HG03175 (cell line): ENCODE results near the gene PIK3AP1.

ENCODE experiments used
- ATAC-seq: cut with Tn5 transposase; IDR thresholded peaks from one replicate; pipeline ENCODE4 v1.9.1; 2021; ENCODE audit warnings: mild to moderate bottlenecking, moderate library complexity; ENCODE audit not compliant: unreplicated experiment

Gene PIK3AP1

DNA sequence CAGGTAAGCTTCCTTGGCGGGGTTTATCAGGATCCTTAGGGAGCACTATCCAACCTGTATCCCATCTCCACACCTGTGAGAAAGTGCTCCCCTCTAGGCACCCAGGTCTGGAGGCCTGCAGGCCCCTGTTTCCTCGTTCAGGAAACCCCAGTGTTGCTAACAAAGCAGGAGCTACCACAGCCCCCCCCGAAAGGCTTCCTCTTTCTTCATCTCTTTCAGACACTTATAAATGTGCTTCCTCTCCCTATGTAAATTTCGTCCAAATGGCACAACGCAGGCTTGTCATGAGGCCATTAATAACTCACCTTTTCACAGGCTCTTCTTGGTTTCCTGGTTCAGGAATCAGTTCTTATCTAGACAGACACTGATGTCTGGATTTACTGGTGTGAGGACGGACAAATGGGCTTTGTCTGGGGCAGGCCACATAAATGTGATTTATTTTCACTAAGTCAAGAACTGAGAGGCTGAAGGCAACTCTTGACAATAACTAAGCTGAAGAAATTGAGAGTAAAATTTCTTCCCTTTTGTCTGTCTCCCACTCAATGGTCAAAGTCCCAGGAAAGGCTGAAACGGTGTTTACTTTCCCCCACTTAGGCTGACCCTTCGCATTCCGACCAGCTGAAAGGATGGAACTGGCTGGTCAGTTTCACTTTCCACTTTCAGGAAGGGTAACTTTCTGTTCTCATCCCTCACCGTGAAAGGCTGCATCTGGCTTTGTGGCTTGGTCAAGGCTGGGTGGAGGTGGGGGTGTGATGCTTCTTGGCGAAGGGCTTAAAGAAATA, 46.8 kb downstream of the PIK3AP1 start:
- ATAC-seq: peak; percentile 66

DNA sequence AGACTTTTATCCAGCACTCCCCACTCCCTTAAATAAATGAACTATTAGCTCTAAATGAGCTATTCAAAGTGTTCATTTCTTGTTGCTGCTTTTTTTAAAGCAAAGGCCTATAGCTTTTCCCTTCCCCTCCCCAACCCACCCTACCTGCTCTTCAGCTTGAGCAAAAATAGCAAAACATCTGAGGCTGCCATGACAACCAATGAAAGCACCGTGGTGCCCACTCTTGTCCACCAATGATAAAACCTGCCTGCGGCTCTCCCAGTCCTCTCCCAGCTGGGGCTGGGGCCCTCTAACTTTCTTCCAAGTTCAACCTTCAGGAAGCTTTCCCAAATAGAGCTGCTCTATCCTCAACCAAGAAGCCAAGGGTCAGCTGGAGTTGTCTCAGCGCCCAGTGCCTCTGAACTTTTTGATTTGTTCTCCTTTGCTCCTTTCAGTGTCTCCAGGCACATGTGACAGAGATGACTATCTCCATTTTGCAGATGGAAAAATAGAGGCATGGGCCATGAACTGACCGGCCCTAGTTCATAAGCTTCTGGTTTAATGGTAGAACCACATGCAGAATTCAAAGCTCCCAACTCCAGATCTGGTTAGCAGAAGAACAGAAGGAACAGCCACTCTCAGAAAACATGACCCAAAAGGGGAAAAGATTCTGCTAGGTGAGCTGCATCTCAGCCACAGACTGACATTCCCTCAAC, 47.7 kb downstream of the PIK3AP1 start:
- ATAC-seq: no peak

DNA sequence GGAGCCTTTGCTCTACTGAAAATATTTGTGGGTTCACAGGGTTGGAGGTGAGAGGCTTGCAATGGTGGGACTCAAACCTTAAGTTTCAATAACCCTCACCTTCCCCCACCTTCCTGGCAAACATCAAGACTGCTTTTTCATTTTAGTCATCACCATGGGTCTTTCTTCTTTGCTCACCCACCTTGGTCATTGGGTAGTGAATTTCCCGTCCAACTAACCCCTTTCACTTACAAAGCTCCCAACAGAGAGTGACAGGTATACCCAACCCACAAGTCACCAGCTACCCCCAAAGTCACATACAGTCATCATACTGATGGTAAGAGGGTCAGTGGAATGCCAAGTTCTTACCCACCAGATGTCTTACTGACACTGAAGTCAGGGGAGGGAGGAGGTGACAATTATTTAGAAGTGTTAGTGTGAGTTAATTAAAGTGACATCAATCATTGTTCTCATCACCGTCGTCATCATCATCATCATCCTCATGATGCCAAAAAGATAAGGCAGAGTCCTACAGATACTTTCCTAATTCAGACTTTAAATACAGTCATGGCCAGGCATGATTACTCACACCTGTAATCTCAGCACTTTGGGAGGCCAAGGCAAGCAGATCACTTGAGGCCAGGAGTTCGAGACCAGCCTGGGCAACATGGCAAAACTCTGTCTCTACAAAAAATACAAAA, 49.0 kb downstream of the PIK3AP1 start:
- ATAC-seq: peak; percentile 6

DNA sequence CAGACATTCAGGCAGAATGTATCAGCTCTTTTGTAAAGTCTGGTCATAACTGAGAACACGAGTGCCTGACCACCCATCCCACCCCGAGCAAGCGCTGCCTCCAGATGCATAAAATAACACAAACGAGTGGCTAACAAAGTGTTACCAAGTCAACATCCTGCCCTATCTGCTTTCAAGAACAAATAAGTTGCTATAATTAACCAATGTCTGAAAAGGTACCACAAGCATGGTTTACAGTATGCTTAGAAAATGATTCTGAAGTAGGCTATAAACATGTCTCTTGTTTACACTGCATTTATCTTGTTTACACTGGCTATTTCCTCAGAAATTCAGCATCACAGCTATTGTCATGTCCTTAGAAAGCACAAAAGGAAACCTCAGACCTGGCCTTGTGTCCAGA, 49.5 kb downstream of the PIK3AP1 start:
- peak; percentile 37 for ATAC-seq

DNA sequence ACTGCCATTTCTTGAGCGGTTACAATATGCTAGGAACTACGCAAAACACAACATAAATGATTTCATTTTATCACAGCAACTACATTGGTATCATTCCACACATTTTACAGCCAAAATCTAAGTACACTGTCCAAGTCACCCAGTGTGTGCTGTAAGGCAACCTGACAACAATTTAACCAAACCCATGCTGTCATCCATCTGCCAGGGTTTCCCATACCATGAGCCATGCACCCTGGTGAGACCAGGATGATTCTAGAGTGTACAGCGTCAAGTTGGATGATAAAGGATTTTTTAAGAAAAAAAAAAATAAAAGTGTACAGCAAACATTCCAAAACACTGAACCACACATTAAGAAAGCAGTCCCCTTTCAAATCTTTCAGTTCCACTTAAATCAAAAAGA, 52.9 kb downstream of the PIK3AP1 start:
- ATAC-seq: no peak

DNA sequence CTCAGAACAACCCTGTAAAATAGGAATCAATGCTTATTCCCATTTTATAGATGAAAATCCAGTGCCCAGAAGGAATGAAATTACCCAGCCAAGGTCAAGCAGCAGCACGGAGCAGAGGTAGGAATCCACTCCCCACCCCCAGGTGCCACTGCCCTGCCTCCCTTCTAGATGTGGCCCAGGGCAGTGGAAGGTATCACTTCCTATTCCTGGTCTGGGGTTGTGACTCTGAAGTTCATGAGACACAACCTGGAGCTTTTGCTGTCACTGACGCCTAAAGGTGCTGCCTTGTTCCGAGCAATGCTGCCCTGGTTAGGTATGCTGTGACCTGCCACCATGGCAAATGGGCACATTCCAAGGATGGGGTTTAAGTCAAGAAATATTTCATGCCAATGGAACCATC, 53.6 kb downstream of the PIK3AP1 start:
- ATAC-seq: peak; percentile 59

DNA sequence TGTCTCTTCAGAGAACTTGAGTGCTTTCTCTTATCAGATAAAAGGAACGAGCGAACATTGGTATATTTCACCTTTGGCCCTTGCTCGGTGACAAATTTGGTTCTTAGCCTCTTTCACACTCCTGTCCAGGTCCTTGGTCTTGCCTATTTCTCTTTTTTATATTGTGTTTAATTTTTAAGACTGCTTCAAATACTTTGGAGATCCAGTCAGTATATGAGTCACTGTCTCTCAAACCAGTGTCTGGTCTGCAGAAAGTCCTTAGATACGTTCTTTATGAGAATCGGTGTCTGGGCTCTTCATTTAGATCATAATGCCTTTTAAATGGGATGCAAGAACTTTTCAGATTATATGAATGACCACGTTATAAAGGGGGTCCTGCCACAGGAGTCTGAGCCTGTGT, 55.0 kb downstream of the PIK3AP1 start:
- no peak for ATAC-seq

DNA sequence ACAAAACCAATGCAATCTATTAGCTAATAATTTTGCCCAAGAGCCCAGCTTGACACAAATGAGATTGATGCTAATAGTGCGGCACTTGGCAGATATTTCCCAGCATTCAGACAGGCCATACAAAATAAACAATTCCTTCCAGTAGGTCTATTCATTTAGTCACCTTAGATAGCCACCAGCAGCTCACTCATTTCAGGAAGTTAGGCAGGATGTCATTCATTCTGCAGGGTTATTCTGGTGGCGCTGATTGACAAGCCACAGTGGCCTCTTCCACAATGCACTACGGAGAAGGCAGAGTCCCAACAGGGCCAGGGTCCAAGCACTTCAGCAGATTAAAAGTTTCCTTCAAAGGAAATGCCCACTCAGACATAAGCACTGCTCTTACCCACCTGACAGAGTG, 55.8 kb downstream of the PIK3AP1 start:
- ATAC-seq: no peak

DNA sequence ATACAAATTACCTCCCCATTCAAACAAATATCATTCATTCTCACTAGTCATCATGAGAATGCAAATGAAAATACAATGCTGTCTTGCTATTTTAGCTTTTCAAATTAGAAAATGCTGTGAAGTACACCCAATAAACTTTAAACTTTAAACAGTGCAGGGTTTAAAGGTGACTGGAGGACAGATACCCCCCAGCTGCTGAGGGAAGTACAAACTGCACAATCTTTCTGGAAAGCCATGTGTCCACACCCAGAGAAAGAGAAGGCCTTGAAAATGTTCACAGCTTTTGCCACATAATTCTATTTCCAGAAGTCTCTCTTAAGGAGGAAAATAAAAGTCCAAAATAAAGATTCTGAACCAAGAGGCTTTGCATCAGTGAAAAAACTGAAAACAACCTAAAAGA, 56.5 kb downstream of the PIK3AP1 start:
- no peak for ATAC-seq

DNA sequence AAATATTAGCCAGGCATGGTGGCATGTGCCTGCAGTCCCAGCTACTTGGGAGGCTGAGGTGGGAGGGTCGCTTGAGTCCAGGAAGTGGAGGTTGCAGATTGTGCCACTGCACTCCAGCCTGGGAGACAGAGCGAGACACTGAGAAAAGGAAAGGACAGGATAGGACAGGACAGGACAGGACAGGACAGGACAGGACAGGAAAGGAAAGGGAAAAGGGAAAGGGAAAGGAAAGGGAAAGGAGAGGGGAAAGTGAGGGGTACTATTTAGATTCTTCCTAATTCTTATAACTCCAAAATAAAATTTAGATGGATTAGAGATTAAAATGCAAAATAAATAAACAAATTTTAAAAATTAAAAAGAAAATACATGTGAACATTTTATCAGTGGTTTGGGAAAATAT, 58.7 kb downstream of the PIK3AP1 start:
- ATAC-seq: no peak

DNA sequence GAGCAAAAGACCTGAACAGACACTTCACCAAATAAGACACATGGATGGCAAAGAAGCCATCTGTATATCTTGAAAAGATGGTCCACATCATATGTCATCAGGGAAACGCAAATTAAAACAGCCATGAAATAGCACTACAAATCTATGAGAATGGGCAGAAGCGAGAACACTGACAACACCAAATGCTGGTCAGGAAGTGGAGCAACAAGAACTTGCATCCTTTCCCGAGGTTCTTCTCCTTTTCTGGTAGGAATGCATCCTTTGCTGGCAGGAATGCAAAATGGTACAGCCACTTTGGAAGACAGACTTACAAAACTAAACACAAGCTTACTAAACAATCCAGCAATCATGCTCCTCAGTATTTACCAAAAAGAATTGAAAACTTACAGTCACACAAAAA, 60.0 kb downstream of the PIK3AP1 start:
- no peak for ATAC-seq

DNA sequence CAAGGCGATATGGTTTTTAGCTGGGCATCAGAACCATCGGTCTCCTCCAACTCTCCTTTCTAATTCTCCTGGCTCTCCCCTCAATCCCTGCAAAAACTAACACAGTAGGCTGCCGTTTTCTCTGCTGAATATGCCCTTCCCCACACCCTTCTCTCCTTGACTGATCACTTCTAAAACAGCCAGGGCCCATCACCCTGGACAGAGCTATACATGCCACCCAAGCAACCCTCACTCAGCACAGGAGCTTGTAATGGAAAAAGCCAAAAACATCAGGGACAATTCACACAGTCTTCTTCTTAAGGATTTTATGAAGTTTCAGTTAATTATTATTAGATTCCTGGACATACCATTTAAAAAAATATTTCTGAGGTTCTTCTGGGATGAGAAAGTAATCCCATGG, 61.5 kb downstream of the PIK3AP1 start:
- no peak for ATAC-seq

DNA sequence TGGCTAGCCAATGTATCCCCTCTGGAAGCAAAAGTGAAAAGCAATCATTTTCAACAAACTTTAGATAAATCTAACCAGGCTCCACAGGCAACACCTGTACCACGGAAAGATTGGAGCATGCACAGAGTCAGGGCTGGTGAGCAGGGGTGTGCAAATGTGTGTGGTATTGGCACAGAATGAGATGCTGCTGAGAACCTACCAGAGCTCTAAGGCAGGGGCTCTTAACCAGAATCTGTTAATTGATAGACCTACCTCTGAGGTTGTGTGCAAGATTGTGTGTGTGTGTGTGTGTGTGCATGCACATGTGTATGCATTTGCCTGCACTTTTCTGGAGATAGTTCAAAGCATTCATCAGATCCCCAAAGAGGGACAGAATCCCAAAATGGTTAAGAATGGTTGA, 62.9 kb downstream of the PIK3AP1 start:
- no peak for ATAC-seq

DNA sequence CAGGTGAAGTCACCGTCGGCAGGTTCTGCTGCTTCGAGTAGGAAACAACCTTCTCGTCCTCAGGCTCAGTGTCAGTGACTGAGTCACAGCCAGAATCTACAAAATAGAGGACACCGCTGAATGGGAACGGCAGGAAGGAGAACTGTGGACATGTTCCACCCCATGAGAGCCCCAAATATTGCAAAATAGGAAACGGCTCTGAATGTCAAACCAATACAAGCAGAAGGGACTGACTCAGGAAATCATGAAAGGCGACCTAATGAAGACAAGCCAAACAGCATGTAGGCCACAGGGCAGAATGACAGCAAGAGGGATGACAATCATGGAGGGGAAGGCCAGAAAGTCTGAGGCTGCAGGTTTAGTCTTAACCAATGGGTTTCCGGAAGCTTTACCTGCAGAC, 63.5 kb downstream of the PIK3AP1 start:
- ATAC-seq: no peak

DNA sequence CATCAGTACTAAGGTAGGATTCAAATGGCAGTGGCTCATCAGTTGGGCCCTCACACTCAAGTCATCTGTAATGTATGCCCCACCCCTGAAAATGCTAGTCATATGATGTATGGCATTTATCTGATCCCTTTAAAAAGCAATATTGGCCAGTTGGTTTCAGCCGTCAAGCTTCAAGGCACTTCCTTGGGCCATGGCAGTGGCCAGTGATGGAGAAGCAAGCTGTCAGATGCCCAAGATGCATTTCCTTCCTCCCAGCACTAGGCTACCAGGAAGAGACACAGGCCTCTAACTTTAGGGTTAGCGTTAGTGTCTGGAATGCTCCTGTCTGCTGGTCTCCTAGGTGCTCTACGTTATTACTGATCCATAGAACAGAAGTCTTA, 64.1 kb downstream of the PIK3AP1 start:
- ATAC-seq: no peak

DNA sequence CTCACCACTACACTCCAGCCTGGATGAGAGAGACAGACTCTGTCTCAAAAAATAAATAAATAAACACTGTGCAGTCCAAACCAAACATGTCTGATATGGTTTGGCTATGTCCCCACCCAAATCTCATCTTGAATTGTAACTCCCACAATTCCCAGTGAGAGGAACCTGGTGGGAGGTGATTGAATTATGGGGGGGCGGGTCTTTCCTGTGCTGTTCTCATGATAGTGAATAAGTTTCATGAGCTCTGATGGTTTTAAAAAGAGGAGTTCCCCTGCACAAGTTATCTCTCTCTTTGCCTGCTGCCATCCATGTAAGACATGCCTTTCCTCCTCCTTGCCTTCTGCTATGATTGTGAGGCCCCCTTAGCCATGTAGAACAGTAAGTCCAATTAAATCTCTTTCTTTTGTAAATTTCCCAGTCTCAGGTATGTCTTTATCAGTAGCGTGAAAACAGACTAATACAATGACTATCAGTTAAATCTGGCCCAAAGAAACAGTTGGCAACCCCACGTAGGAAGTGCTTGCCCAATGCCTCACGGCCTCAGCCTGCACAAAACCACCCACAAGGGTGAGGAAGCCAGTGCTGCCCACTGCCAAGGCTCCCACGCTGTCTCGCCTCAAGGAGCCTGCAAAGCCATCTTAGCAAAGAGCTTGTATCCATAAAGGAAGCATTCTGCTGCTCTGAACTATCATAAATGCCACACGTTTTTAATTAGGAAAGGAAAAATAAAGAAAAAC, 64.7 kb downstream of the PIK3AP1 start:
- no peak for ATAC-seq

DNA sequence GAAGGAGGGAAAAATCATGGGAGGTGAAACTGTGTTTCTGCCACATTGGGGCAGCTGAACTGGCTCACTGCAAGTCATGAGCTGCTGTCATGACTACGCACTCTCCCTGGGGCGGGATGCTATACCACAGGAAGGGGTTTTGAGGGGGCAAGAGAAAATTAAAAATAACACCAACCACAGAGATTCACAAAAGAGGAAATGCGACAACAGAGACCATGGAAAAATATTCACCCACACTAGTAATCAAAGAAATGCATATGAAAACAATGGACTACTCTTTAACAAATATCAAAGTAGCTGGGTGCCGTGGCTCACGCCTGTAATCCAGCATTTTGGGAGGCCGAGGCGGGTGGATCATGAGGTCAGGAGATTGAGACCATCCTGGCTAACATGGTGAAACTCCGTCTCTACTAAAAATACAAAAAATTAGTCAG, 68.3 kb downstream of the PIK3AP1 start:
- ATAC-seq: peak; percentile 83

DNA sequence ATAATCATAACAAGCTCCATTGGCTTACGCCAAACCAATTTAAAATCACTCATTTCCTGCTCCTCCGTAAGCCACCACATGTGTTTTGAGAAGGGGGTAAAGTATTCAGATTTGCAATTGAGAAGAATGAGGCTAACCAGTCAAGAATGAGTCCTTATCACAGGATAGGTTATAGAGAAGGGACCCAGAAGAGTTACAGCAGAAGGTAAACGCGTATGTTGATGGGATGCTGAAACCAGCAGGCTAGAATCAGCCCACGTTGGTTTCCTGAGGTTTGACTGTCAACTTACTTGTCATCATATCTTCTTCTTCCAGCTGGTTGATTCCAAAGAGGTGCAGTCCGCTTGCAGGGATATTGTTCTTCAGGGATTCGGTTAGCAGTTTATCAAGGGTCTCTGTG, 69.4 kb downstream of the PIK3AP1 start:
- ATAC-seq: no peak

DNA sequence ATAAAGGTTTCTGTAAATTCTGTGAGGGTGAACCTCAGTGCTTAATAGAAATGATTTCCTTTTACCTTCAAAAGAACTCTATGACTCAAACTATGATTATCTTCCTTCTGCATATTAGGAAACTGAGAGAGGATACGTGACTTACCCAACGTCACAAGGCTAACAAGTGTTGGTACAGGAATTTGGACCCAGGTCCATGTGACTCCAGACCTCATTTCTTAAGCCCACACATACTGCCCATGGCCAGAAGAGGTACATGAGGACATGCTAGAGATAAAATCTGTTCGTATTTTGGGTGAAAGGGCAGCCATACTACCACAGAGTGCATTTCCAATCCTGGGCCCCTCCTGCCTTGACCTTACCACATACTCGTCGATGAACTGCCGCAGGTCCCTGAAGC, 72.0 kb downstream of the PIK3AP1 start:
- ATAC-seq: no peak

DNA sequence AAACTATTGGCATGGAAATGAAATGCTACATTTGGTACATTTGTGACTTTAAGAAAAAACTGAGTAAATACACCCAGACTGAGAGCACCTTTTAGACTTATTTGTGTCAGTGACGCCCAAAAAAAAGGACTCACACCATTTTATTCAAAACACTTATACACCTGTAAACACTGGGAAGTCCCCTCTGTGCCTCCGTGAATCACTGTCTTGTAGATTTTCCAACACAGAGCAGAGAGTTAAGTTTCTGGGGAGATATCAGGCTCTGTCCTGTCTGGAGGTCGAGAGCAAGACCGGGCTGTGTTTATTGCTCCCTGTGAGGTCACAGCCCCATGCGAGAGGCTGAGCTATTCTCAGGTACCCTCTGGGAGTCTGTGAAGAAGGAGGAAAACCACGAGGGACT, 72.8 kb downstream of the PIK3AP1 start:
- ATAC-seq: no peak

DNA sequence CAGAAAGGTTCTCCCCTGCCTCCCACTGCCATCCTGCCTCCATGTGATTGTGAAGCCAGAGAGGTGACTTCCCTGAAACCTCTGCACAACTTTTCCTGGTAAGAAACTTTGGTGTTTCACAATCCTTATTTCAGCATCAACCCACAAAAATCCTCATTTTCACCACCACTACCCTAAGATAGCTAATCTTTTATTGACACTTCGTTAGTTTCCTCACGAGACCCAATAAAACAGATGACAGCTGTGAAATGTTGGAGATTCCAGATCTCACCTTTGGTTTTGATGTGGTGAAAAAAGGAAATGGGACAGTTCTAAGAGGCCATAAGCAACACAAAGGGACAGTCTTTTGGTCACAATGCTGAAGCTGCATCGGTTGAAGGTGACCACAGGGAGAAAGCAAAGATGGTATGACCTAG, 73.6 kb downstream of the PIK3AP1 start:
- no peak for ATAC-seq
